Lung (tissue), 12 donors: ENCODE data around the gene ADAM33. TPM values are rescaled to one million over a fixed set of nuclear protein-coding genes. Genes with fewer than 3 reads are reported as not detected.

Source experiments
- ATAC-seq: fragments of 200-7000 bp; cut with Tn5 transposase; one replicate; pipeline ENCODE4 v1.9.1; 2020; ENCODE audit warnings: moderate number of reproducible peaks; ENCODE audit not compliant: insufficient read depth, low FRiP score
- DNase-seq, 3 donors: peaks; one replicate each; pipeline ENCODE4 v3.0.0-alpha.2; 2013 to 2017
- H3K27ac ChIP-seq, 2 donors: one replicate each; pipeline ENCODE4 v1.5.1; 2013; ENCODE audit warnings: mild to moderate bottlenecking in 2 of 2, moderate library complexity in 2 of 2, control low read depth in 1 of 2, inconsistent platforms in 1 of 2, low read depth in 1 of 2, low read length in 1 of 2
- H3K27me3 ChIP-seq, 3 donors: one replicate each; pipeline ENCODE4 v1.5.1; 2013; ENCODE audit warnings: low read length in 2 of 3; ENCODE audit not compliant: control insufficient read depth in 3 of 3, insufficient read depth in 3 of 3
- H3K36me3 ChIP-seq, 4 donors: one replicate each; pipeline ENCODE4 v1.5.1; 2013; ENCODE audit warnings: low read length in 4 of 4, mild to moderate bottlenecking in 1 of 4, moderate library complexity in 1 of 4; ENCODE audit not compliant: control insufficient read depth in 4 of 4, insufficient read depth in 4 of 4
- H3K4me1 ChIP-seq, 5 donors: one replicate each; pipeline ENCODE4 v1.5.1; 2013; ENCODE audit warnings: low read length in 5 of 5, mild to moderate bottlenecking in 2 of 5, moderate library complexity in 1 of 5; ENCODE audit not compliant: control insufficient read depth in 5 of 5, insufficient read depth in 5 of 5
- H3K4me3 ChIP-seq: one replicate; pipeline ENCODE4 v1.5.1; 2013; ENCODE audit warnings: mild to moderate bottlenecking, control low read depth, moderate library complexity
- H3K9ac ChIP-seq, 2 donors: one replicate each; pipeline ENCODE4 v1.5.1; 2013; ENCODE audit warnings: low read length in 2 of 2, control low read depth in 1 of 2; ENCODE audit not compliant: insufficient read depth in 1 of 2
- H3K9me3 ChIP-seq, 4 donors: one replicate each; pipeline ENCODE4 v1.5.1; 2013; ENCODE audit warnings: low read length in 3 of 4, mild to moderate bottlenecking in 1 of 4, moderate library complexity in 1 of 4; ENCODE audit not compliant: control insufficient read depth in 4 of 4, insufficient read depth in 3 of 4
- WGBS, 2 donors: extraction: QIAGEN DNeasy Blood & Tissue Kit; methylation state at CpG; one replicate each; pipeline ENCODE4 v1.1.7; 2013; 5-methylcytosine and 5-hydroxymethylcytosine counted together
- polyA plus RNA-seq, 2 donors: library from polyadenylated mRNA; stranded (reverse); fragments of 200-250 nt; gene quantifications; one replicate each; pipeline ENCODE4 v1.2.1, GENCODE V29; 2013
- total RNA-seq, 2 donors: library from RNA; depleted of rRNA in 1 of 2; stranded (reverse); fragments of >200 nt in 1 of 2; gene quantifications; one replicate each; pipeline ENCODE4 v1.2.1, GENCODE V29; 2014 to 2021
- TF ChIP-seq, protein P1 (sequence below): IDR thresholded peaks from 2 replicates; pipeline ENCODE4 v1.5.1; 2012; ENCODE audit warnings: mild to moderate bottlenecking; ENCODE audit errors: control extremely low read depth, extremely low read depth
- donor health status: control.
- donor health status: control.
- donor health status: Bipolar disorder and iron deficiency.
- donor health status: healthy.
- donor health status: DM: yes; HTN: yes; CAD: no.

ADAM33 gene
- total and polyA plus RNA-seq, 4 donors = 3.2 to 16.4 (median 8.1) TPM

DNA sequence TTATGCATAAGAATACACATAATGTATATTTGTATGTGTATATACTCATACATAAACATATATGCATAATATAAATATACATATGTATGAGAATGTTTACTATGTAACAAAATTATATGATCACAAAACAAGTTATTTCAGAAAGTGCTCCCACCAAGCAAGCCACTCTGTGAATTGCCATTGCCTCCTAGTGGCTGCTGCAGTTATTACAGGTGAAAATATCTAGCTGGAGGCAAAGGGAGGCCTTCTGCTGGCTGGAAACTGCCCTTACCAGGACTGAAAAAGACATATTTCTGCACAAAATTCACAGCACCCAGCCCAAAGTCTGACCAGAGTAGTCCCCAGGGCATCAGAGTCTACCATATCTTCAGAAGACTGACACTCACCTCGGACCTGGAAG is 14.4 kb upstream of the ADAM33 start:
- no peak overlapping the region for H3K4me3 ChIP-seq
- no peak overlapping the region for H3K9ac ChIP-seq
- peaks cover 0 to 10% (median 0%) of the 10 kb centered on the region in 5 donors for H3K4me1 ChIP-seq
- DNase-seq = no peak
- H3K36me3 ChIP-seq = no peaks in the 10 kb centered on the region
- H3K27ac ChIP-seq = no peak overlapping the region
- ATAC-seq = no peak
- 88 to 100% methylated on average over 1 of the region's 1 CpG for WGBS, 2 donors
- TF ChIP-seq, protein P1, sequence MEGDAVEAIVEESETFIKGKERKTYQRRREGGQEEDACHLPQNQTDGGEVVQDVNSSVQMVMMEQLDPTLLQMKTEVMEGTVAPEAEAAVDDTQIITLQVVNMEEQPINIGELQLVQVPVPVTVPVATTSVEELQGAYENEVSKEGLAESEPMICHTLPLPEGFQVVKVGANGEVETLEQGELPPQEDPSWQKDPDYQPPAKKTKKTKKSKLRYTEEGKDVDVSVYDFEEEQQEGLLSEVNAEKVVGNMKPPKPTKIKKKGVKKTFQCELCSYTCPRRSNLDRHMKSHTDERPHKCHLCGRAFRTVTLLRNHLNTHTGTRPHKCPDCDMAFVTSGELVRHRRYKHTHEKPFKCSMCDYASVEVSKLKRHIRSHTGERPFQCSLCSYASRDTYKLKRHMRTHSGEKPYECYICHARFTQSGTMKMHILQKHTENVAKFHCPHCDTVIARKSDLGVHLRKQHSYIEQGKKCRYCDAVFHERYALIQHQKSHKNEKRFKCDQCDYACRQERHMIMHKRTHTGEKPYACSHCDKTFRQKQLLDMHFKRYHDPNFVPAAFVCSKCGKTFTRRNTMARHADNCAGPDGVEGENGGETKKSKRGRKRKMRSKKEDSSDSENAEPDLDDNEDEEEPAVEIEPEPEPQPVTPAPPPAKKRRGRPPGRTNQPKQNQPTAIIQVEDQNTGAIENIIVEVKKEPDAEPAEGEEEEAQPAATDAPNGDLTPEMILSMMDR = no peak
- no peaks in the 10 kb centered on the region for H3K27me3 ChIP-seq
- H3K9me3 ChIP-seq = peaks cover 0 to 5% (median 2%) of the 10 kb centered on the region in 4 donors

GRCh38 chr20:3694864-3695263 is 13.1 kb upstream of the ADAM33 start:
- Histone ChIP-seq H3K9ac (no peak overlapping the region), H3K4me1 (peaks cover 0 to 10% (median 0%) of the 10 kb centered on the region in 5 donors), H3K9me3 (peaks cover 0 to 7% (median 2%) of the 10 kb centered on the region in 4 donors), H3K27ac (no peak overlapping the region), H3K27me3 (no peaks in the 10 kb centered on the region), H3K36me3 (no peaks in the 10 kb centered on the region), H3K4me3 (no peak overlapping the region)
- DNase-seq (no peak), ATAC-seq (no peak)
- TF ChIP-seq, protein P1 = no peak
- WGBS, 2 donors = 93 to 98% methylated on average over 5 of the region's 5 CpGs

GRCh38 chr20:3693376-3693775 is 11.6 kb upstream of the ADAM33 start:
- peaks cover 0 to 7% (median 2%) of the 10 kb centered on the region in 4 donors for H3K9me3 ChIP-seq
- H3K36me3 ChIP-seq = no peaks in the 10 kb centered on the region
- peaks cover 0 to 5% (median 0%) of the 10 kb centered on the region in 5 donors for H3K4me1 ChIP-seq
- H3K4me3 ChIP-seq = no peak overlapping the region
- no peak for ATAC-seq
- H3K27ac ChIP-seq = no peak overlapping the region
- no peak overlapping the region for H3K9ac ChIP-seq
- H3K27me3 ChIP-seq = no peaks in the 10 kb centered on the region
- TF ChIP-seq, protein P1 = no peak
- DNase-seq = no peak
- 91 to 97% methylated on average over 13 of the region's 13 CpGs for WGBS, 2 donors

DNA sequence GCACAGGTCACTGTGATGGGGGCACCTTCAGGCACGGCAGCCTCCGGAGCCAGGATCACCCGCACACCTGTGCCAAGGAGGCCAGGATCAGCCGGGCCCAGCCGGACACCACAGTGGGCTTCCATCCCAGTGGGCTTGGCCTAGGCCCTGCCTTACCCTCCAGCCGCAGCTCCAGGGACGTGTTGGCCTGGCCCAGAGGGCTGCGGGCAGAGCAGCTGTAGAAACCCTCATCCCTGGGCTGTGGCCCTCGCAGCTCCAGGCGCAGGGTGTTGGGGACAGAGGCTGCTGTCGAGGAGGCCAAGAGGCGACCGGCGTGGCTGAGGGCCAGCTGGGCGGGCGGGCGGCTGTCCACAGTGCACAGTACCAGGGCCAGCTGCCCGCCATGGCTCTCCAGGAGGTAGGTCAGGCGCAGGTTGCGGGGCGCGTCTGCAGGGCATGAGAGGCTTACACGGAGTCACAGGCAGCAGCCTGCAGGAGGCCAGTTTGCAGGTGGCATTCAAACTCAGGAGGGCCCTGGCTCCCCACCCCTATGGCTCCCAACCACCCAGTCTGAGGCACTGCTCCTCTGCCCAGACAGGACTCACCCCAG is 11.0 kb upstream of the ADAM33 start:
- TF ChIP-seq, protein P1 = no peak
- Histone ChIP-seq H3K4me3 (no peak overlapping the region), H3K27me3 (no peaks in the 10 kb centered on the region), H3K36me3 (no peaks in the 10 kb centered on the region), H3K9ac (no peak overlapping the region), H3K27ac (no peak overlapping the region), H3K9me3 (peaks cover 0 to 7% (median 2%) of the 10 kb centered on the region in 4 donors), H3K4me1 (no peaks in the 10 kb centered on the region)
- DNase-seq = no peak
- 93 to 94% methylated on average over 21 to 23 of the region's 23 CpGs for WGBS, 2 donors
- no peak for ATAC-seq
